ENCODE data around the gene MPP3.

MPP3 gene

GRCh38 chr17:43771463-43771862 is 61.5 kb downstream of the MPP3 start:
- Histone ChIP-seq H3K27ac (no peak overlapping the region), H3K4me3 (ENCODE audit: low read depth, low read length) (no peak overlapping the region), H3K36me3 (replicated peaks) (peaks cover 65% of the 10 kb centered on the region), H3K27me3 (replicated peaks) (no peaks in the 10 kb centered on the region)
- no peak for TF ChIP-seq CTCF (IDR thresholded peaks at IDR 0.05; ENCODE audit: low read depth, low read length, missing control alignments)
- DNase-seq, result no peak
- in situ Hi-C loops (cut with HindIII; ENCODE audit: low pct_ligation_motif_present, low sequenced_read_pairs), result no loop called here

GRCh38 chr17:43770957-43771356 is 62.0 kb downstream of the MPP3 start:
- no peak for TF ChIP-seq CTCF (IDR thresholded peaks at IDR 0.05; ENCODE audit: low read depth, low read length, missing control alignments)
- no peak for DNase-seq
- Histone ChIP-seq H3K36me3 (replicated peaks) (peaks cover 63% of the 10 kb centered on the region), H3K27ac (no peak overlapping the region), H3K4me3 (ENCODE audit: low read depth, low read length) (no peak overlapping the region), H3K27me3 (replicated peaks) (no peaks in the 10 kb centered on the region)
- in situ Hi-C loops (cut with HindIII; ENCODE audit: low pct_ligation_motif_present, low sequenced_read_pairs), result no loop called here

- no peak for DNase-seq
- H3K36me3 ChIP-seq (replicated peaks), result peaks cover 59% of the 10 kb centered on the region
- no peak for TF ChIP-seq CTCF (IDR thresholded peaks at IDR 0.05; ENCODE audit: low read depth, low read length, missing control alignments)
- in situ Hi-C loops (cut with HindIII; ENCODE audit: low pct_ligation_motif_present, low sequenced_read_pairs), result no loop called here
- H3K27me3 ChIP-seq (replicated peaks), result no peaks in the 10 kb centered on the region
- no peak overlapping the region for H3K27ac ChIP-seq
- H3K4me3 ChIP-seq (ENCODE audit: low read depth, low read length), result no peak overlapping the region
Measured at GRCh38 chr17:43769859-43770258, 63.1 kb downstream of the MPP3 start.

- H3K27ac ChIP-seq, result no peak overlapping the region
Measured at GRCh38 chr17:43769426-43769825, 63.5 kb downstream of the MPP3 start.

GRCh38 chr17:43768943-43769342 is 64.0 kb downstream of the MPP3 start:
- no peaks in the 10 kb centered on the region for H3K27me3 ChIP-seq (replicated peaks)
- DNase-seq, result no peak
- H3K4me3 ChIP-seq (ENCODE audit: low read depth, low read length), result no peak overlapping the region
- H3K36me3 ChIP-seq (replicated peaks), result peaks cover 52% of the 10 kb centered on the region
- no peak overlapping the region for H3K27ac ChIP-seq
- no peak for TF ChIP-seq CTCF (IDR thresholded peaks at IDR 0.05; ENCODE audit: low read depth, low read length, missing control alignments)
- in situ Hi-C loops (cut with HindIII; ENCODE audit: low pct_ligation_motif_present, low sequenced_read_pairs), result no loop called here

More at GRCh38 chr17:43769426-43769825, 63.5 kb downstream of the MPP3 start:
- DNase-seq, result no peak
- no peak for TF ChIP-seq CTCF (IDR thresholded peaks at IDR 0.05; ENCODE audit: low read depth, low read length, missing control alignments)
- in situ Hi-C loops (cut with HindIII; ENCODE audit: low pct_ligation_motif_present, low sequenced_read_pairs), result no loop called here
- peaks cover 55% of the 10 kb centered on the region for H3K36me3 ChIP-seq (replicated peaks)
- H3K4me3 ChIP-seq (ENCODE audit: low read depth, low read length), result no peak overlapping the region
- H3K27me3 ChIP-seq (replicated peaks), result no peaks in the 10 kb centered on the region

GRCh38 chr17:43768382-43768781 is 64.6 kb downstream of the MPP3 start:
- TF ChIP-seq CTCF (IDR thresholded peaks at IDR 0.05; ENCODE audit: low read depth, low read length, missing control alignments), result no peak
- no peak overlapping the region for H3K4me3 ChIP-seq (ENCODE audit: low read depth, low read length)
- H3K36me3 ChIP-seq (replicated peaks), result peaks cover 47% of the 10 kb centered on the region

More at GRCh38 chr17:43768382-43768781, 64.6 kb downstream of the MPP3 start:
- no peak overlapping the region for H3K27ac ChIP-seq
- in situ Hi-C loops (cut with HindIII; ENCODE audit: low pct_ligation_motif_present, low sequenced_read_pairs), result no loop called here
- DNase-seq, result no peak
- H3K27me3 ChIP-seq (replicated peaks), result no peaks in the 10 kb centered on the region
